Parathyroid adenoma (tissue), 2 donors: ENCODE measurements around the gene SLC16A2.

Source experiments
- H2AFZ ChIP-seq: fragments of 300-600 bp; sonication (generic); one replicate; pipeline ENCODE4 v1.7.0; 2017; ENCODE audit warnings: antibody characterized with exemption, mild to moderate bottlenecking
- H3K27ac ChIP-seq: fragments of 300-600 bp; sonication (generic); one replicate; pipeline ENCODE4 v1.7.0; 2017
- H3K27me3 ChIP-seq: fragments of 300-600 bp; sonication (generic); one replicate; pipeline ENCODE4 v1.7.0; 2017; ENCODE audit warnings: low read length; ENCODE audit not compliant: control insufficient read depth, insufficient read depth
- H3K36me3 ChIP-seq: fragments of 300-600 bp; sonication (generic); one replicate; pipeline ENCODE4 v1.7.0; 2017; ENCODE audit warnings: low read length; ENCODE audit not compliant: control insufficient read depth, insufficient read depth
- H3K4me1 ChIP-seq: fragments of 300-600 bp; sonication (generic); one replicate; pipeline ENCODE4 v1.7.0; 2017; ENCODE audit warnings: control low read depth
- H3K4me2 ChIP-seq: fragments of 300-600 bp; sonication (generic); one replicate; pipeline ENCODE4 v1.7.0; 2017; ENCODE audit warnings: low read length
- H3K4me3 ChIP-seq: fragments of 300-600 bp; sonication (generic); one replicate; pipeline ENCODE4 v1.7.0; 2017; ENCODE audit warnings: low read depth, low read length
- H3K79me2 ChIP-seq: fragments of 300-600 bp; sonication (generic); one replicate; pipeline ENCODE4 v1.7.0; 2017; ENCODE audit warnings: control low read depth
- H3K9ac ChIP-seq: fragments of 300-600 bp; sonication (generic); one replicate; pipeline ENCODE4 v1.7.0; 2017; ENCODE audit warnings: mild to moderate bottlenecking
- H3K9me3 ChIP-seq: fragments of 300-600 bp; sonication (generic); one replicate; pipeline ENCODE4 v1.7.0; 2017; ENCODE audit warnings: low read length; ENCODE audit not compliant: control insufficient read depth
- CTCF ChIP-seq: fragments of 300-600 bp; sonication (generic); IDR thresholded peaks from one replicate; pipeline ENCODE4 v1.7.0; 2017; ENCODE audit warnings: antibody characterized with exemption, mild to moderate bottlenecking
- donor health status: primary hyperparathyroidism.

Gene SLC16A2

GRCh38 chrX:74523870-74524735 is 102.8 kb downstream of the SLC16A2 start:
- H3K9ac ChIP-seq, result no peak overlapping the region
- no peaks in the 10 kb centered on the region for H3K36me3 ChIP-seq
- H3K4me3 ChIP-seq, result no peak overlapping the region
- H3K4me1 ChIP-seq, result no peaks in the 10 kb centered on the region
- H3K4me2 ChIP-seq, result no peak overlapping the region
- H3K27ac ChIP-seq, result no peak overlapping the region
- H3K79me2 ChIP-seq, result no peaks in the 10 kb centered on the region
- no peak overlapping the region for H2AFZ ChIP-seq
- TF ChIP-seq CTCF, result no peak
- no peaks in the 10 kb centered on the region for H3K27me3 ChIP-seq
- no peaks in the 10 kb centered on the region for H3K9me3 ChIP-seq

GRCh38 chrX:74525116-74525515 is 103.8 kb downstream of the SLC16A2 start:
- Histone ChIP-seq H3K9ac (no peak overlapping the region), H3K4me2 (no peak overlapping the region), H3K27me3 (no peaks in the 10 kb centered on the region), H3K27ac (no peak overlapping the region), H3K4me1 (no peaks in the 10 kb centered on the region), H3K79me2 (no peaks in the 10 kb centered on the region), H3K9me3 (no peaks in the 10 kb centered on the region), H2AFZ (no peak overlapping the region), H3K4me3 (no peak overlapping the region), H3K36me3 (no peaks in the 10 kb centered on the region)
- no peak for TF ChIP-seq CTCF

DNA sequence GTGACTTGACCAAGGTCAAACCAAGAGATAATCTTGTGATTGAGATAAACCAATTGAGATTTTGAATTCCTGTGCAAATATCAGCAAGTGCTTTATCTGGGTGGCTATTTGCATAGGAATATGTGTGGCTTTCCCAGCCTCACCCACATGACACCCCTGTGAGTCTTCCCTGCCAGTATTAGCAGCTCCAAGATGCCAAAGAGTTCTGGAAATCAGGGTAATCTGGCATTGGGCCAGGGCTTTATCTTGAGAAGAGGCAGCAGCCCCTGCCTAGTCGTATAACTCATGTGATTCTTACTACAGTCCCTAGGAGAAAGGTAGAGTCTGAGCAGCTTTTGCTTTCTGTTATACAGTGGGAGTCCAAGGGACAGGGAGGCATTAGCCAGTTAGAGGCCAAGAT is 105.5 kb downstream of the SLC16A2 start:
- Histone ChIP-seq H2AFZ (no peak overlapping the region), H3K4me2 (no peak overlapping the region), H3K9me3 (no peaks in the 10 kb centered on the region), H3K27ac (no peak overlapping the region), H3K36me3 (no peaks in the 10 kb centered on the region), H3K9ac (no peak overlapping the region), H3K79me2 (no peaks in the 10 kb centered on the region), H3K4me1 (no peaks in the 10 kb centered on the region), H3K27me3 (no peaks in the 10 kb centered on the region), H3K4me3 (no peak overlapping the region)
- no peak for TF ChIP-seq CTCF

DNA sequence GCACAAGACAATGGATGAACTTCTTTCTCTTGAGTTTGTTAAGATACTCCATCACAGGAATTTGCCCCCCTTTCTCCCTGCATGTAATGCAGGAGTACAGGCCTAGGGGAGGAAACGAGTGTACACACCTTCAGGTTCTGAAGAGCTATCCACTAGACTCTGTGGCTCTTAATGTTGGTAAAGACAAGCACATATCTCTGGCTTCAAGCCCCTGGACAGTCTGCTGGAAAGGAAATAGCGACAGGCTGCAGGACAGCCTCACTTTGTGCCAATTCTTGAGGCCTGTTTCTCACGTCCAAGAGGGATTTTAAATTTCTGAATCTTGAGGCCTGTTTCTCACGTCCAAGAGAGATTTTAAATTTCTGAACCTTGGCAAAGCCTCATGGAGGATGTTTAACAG is 106.1 kb downstream of the SLC16A2 start:
- Histone ChIP-seq H3K9ac (no peak overlapping the region), H3K9me3 (no peaks in the 10 kb centered on the region), H2AFZ (no peak overlapping the region), H3K27me3 (no peaks in the 10 kb centered on the region), H3K79me2 (no peaks in the 10 kb centered on the region), H3K4me2 (no peak overlapping the region), H3K36me3 (no peaks in the 10 kb centered on the region), H3K27ac (no peak overlapping the region), H3K4me3 (no peak overlapping the region), H3K4me1 (no peaks in the 10 kb centered on the region)
- no peak for TF ChIP-seq CTCF

- Histone ChIP-seq H3K4me1 (no peaks in the 10 kb centered on the region), H3K79me2 (no peaks in the 10 kb centered on the region), H3K27ac (no peak overlapping the region), H3K27me3 (no peaks in the 10 kb centered on the region), H3K4me2 (no peak overlapping the region), H3K36me3 (no peaks in the 10 kb centered on the region), H3K9me3 (no peaks in the 10 kb centered on the region), H3K4me3 (no peak overlapping the region), H3K9ac (no peak overlapping the region), H2AFZ (no peak overlapping the region)
- no peak for TF ChIP-seq CTCF
These were observed 108.0 kb downstream of the SLC16A2 start for GRCh38 chrX:74529311-74529710.
